ENCODE data around the gene CTF1.
"Not testable (repeated sequence)": the region's sequence is repeated elsewhere in the genome, so short reads cannot be mapped to it uniquely, and the experiment has no call there.

CTF1 gene

GRCh38 chr16:30929167-30929566 lies 32.8 kb downstream of the CTF1 start:
- DNase-seq (ENCODE audit: low read depth in 2 of 2, low spot score in 1 of 2): no peak

DNA sequence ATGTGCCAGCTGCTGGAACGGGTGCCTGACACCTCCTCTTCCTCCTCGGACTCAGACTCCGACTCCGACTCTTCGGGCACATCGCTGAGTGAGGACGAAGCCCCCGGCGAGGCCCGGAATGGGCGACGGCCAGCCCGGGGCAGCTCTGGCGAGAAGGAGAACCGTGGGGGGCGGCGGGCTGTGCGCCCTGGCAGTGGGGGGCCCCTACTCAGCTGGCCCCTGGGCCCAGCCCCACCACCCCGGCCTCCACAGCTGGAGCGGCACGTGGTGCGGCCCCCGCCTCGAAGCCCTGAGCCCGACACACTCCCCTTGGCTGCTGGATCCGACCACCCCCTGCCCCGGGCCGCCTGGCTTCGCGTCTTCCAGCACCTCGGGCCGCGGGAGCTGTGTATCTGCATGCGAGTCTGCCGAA lies 33.8 kb downstream of the CTF1 start:
- DNase-seq (ENCODE audit: low read depth in 2 of 2, low spot score in 1 of 2): no peak

- DNase-seq (ENCODE audit: low read depth in 2 of 2, low spot score in 1 of 2): no peak
Observed at GRCh38 chr16:30931068-30931650, 34.7 kb downstream of the CTF1 start.

DNA sequence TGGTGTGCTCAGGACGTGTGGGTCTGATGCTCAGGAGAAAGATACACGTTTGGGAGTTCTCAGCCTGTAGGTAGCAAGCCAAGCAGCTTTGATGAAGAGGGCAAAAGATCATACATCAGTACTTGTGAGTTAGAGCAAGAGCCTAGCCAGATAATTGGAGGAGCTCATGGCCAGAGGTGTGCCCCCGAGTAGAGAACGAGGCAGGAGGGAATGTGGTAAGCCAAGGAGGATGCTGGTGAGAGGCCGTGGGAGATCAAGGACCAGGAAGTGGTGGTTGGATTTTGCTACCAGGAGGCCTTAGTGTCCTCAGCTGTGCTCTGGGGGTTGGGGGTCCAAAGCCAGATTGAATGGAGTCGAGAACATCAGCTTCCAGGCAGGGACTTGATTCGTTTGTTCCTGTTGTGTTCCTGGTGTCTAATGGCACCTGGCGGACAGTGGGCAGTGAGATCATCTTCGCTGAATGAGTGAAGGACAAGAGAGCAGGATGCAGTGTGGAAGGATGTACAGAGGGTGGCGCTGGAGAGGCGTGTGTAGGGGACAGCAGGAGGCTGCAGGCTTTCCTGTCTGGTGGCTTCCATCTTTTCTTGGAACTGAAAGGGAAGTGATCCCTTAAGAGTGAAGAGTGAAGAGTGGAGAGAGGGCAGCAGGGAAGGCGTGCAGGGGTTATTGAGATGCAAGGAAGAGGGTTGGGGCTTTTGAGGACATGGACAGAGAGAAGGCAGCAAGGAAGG lies 38.6 kb downstream of the CTF1 start:
- no peak for DNase-seq (ENCODE audit: low read depth in 2 of 2, low spot score in 1 of 2)

DNA sequence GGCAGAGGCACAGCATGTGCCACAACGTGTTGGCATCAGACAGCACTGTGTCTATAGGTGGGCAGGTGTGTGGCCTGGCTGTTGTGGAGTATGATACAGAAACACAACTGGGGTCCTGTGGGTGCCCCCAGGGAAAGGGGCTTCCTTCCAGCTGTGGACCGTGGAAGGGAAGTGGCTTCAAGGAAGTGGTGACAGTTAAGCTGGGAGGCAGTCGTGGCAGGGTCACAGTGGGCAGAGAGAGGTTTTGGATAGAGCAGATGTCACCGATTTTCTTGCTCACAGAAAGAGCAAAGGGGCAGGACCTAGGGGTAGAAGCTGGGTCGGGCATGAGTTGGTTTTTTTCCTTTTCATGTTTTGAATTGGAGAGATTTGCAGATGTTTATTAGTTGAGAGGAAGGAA lies 41.3 kb downstream of the CTF1 start:
- no peak for DNase-seq (ENCODE audit: low read depth in 2 of 2, low spot score in 1 of 2)

GRCh38 chr16:30939571-30939970 lies 43.2 kb downstream of the CTF1 start:
- not testable (repeated sequence) for DNase-seq (ENCODE audit: low read depth in 2 of 2, low spot score in 1 of 2)

GRCh38 chr16:30941600-30942425 lies 45.4 kb downstream of the CTF1 start:
- DNase-seq (ENCODE audit: low read depth in 2 of 2, low spot score in 1 of 2): peak in 1 of 2 donors; percentile 24

GRCh38 chr16:30942426-30942806 lies 46.0 kb downstream of the CTF1 start:
- DNase-seq (ENCODE audit: low read depth in 2 of 2, low spot score in 1 of 2): no peak

DNA sequence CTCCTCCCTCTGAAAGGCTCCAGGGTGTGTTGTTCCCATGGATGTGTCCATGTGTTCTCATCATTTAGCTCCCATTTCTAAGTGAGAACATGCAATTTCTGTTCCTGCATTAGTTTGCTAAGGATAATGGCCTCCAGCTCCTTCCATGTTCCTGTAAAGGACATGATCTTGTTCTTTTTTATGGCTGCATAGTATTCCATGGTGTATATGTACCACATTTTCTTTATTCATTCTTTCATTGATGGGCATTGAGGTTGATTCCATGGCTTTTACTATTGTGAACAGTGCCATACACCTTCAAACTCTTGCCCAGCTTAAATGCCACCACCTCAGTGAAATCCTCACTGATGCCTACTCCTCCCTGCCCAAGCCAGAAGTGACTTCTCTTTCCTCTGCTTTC lies 47.9 kb downstream of the CTF1 start:
- DNase-seq (ENCODE audit: low read depth in 2 of 2, low spot score in 1 of 2): no peak

DNA sequence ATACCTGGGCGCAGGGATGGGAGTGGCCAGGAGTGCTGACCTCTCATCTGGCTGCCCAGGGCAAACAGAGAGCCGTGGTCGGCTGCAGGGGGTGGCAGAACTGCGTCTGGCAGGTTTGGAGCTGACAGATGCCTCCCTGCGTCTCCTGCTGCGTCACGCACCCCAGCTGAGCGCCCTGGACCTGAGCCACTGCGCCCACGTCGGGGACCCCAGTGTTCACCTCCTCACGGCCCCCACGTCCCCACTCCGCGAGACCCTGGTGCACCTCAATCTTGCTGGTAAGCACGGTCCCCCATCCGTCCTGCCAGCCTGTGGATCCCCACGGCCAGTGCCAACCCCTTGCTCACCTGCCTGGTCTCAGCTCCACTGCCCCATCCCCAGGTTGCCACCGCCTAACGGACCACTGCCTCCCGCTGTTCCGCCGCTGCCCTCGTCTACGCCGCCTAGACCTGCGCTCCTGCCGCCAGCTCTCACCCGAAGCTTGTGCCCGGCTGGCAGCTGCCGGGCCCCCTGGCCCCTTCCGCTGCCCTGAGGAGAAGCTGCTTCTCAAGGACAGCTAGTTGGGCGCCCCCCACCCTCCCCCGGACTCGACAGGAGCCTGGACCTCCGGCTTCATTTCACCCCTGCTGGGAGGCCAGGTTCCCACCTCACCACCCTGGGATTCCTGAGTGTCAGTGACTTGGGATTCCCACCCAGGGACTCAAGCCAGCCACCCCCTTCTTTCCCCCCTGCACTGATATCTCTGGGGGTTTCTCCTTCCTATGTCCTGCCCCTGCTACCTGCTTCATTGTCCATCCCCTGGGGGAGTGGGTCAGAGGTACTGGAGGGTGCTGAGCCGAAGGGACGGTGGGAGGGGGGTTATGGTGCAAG lies 50.5 kb downstream of the CTF1 start:
- no peak for DNase-seq (ENCODE audit: low read depth in 2 of 2, low spot score in 1 of 2)

- no peak for DNase-seq (ENCODE audit: low read depth in 2 of 2, low spot score in 1 of 2)
Observed at GRCh38 chr16:30947541-30947858, 51.1 kb downstream of the CTF1 start.

GRCh38 chr16:30947859-30948666 lies 51.6 kb downstream of the CTF1 start:
- no peak for DNase-seq (ENCODE audit: low read depth in 2 of 2, low spot score in 1 of 2)

- DNase-seq (ENCODE audit: low read depth in 2 of 2, low spot score in 1 of 2): no peak
Observed at GRCh38 chr16:30948667-30949649, 52.5 kb downstream of the CTF1 start, which contains the start of gene ORAI3. Gene ORAI3 (plus strand): TSS chr16:30949068. CDS start chr16:30949290, 222 bp downstream.

GRCh38 chr16:30949650-30950515 lies 53.5 kb downstream of the CTF1 start:
- no peak for DNase-seq (ENCODE audit: low read depth in 2 of 2, low spot score in 1 of 2)

DNA sequence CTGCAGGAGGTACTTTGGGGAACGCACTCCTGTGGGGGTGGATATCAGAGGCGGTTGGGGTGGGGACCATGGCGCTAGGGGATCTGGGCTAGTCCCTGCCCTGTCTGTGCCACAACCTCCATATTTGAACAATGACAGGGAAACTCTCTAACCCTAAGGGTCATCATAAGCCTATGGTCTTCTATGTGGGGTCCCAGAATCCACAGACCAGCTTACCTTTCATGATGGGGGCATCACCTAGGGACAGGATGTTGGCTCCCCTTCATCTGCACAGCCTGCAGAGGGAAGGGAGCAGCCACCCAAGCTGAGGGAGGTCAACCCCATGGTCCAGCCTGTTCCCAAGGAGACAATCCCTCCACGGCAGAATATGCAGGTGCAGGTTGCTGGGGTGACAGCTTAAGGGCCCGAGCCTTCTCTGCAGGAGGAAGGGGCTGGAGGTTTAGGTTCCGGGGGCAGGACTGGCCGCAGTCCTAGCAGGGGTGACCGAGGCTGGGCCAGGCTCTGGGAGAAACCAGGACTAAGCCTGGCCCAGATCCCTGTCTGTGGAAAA lies 54.2 kb downstream of the CTF1 start:
- no peak for DNase-seq (ENCODE audit: low read depth in 2 of 2, low spot score in 1 of 2)

- DNase-seq (ENCODE audit: low read depth in 2 of 2, low spot score in 1 of 2): no peak
Observed at GRCh38 chr16:30951193-30951592, 54.8 kb downstream of the CTF1 start.

- DNase-seq (ENCODE audit: low read depth in 2 of 2, low spot score in 1 of 2): no peak
Observed at GRCh38 chr16:30951750-30952149, 55.3 kb downstream of the CTF1 start.

DNA sequence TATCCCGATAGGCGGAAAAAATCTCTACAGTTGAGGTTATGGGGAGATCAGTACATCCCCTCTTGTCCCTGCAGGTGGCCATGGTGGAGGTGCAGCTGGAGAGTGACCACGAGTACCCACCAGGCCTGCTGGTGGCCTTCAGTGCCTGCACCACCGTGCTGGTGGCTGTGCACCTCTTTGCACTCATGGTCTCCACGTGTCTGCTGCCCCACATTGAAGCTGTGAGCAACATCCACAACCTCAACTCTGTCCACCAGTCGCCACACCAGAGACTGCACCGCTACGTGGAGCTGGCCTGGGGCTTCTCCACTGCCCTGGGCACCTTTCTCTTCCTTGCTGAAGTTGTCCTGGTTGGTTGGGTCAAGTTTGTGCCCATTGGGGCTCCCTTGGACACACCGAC lies 56.7 kb downstream of the CTF1 start:
- DNase-seq (ENCODE audit: low read depth in 2 of 2, low spot score in 1 of 2): no peak

Measured in stimulated activated CD8-positive, alpha-beta memory T cell treated with anti-CD3 and anti-CD28 coated beads, Interleukin-4, amount 100 ng/mL, for 4 hours (primary cell).